ENCODE results near the gene IL21R. TPM values are rescaled to one million over a fixed set of nuclear protein-coding genes. Genes with fewer than 3 reads are reported as not detected.
"Not testable (repeated sequence)": the region's sequence is repeated elsewhere in the genome, so short reads cannot be mapped to it uniquely, and the experiment has no call there.

The IL21R gene
- total RNA-seq, 1 donor from 2014 or later = 1.6 TPM

DNA sequence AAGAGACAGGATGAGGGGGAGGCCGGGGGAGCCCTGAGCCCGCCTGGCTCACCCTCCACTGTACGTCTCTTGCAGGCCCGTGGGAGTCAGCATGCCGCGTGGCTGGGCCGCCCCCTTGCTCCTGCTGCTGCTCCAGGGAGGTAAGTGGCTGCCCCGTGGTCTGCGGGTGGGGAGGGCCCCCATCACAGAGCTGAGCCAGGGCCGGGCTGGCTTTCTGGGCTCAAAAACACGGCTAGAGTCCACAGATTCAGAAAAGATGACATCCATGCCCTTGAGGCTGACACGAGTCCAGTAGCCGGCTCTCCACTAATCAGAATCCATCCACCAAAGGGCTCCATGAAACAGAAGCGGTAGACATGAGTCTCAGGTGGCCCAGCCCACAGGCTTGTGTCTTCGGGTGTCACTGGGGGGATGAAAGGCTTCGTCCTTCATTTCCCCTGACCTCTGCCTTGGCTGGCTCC lies 28.0 kb downstream of the IL21R start:
- no peak for DNase-seq (ENCODE audit: low read depth)
- Histone ChIP-seq H3K36me3 (ENCODE audit: control insufficient read depth, insufficient read depth, low read length) (no peaks in the 10 kb centered on the region), H3K4me3 (ENCODE audit: low read depth, low read length) (no peak overlapping the region), H3K27me3 (ENCODE audit: control insufficient read depth, insufficient read depth, low read length) (no peaks in the 10 kb centered on the region)
- TF ChIP-seq, protein P1, sequence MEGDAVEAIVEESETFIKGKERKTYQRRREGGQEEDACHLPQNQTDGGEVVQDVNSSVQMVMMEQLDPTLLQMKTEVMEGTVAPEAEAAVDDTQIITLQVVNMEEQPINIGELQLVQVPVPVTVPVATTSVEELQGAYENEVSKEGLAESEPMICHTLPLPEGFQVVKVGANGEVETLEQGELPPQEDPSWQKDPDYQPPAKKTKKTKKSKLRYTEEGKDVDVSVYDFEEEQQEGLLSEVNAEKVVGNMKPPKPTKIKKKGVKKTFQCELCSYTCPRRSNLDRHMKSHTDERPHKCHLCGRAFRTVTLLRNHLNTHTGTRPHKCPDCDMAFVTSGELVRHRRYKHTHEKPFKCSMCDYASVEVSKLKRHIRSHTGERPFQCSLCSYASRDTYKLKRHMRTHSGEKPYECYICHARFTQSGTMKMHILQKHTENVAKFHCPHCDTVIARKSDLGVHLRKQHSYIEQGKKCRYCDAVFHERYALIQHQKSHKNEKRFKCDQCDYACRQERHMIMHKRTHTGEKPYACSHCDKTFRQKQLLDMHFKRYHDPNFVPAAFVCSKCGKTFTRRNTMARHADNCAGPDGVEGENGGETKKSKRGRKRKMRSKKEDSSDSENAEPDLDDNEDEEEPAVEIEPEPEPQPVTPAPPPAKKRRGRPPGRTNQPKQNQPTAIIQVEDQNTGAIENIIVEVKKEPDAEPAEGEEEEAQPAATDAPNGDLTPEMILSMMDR (IDR thresholded peaks at IDR 0.05; ENCODE audit: insufficient read depth, low read length, poor library complexity, severe bottlenecking) = no peak

DNA sequence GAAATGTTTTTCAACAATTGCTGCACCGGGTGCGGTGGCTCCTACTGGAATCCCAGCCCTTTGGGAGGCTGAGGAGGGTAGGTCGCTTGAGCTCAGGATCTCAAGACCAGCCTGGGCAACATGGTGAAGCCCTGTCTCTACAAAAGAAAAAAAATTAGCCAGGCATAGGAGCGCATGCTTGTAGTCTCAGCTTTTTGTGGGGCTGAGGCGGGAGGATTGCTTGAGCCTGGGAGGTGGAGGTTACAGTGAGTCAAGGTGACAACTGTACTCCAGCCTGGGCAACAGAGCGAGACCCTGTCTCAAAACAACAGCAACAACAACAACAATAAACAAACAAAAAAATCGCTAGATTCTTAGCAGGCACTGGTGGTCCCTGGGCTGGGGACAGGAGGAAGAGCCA lies 28.5 kb downstream of the IL21R start:
- H3K36me3 ChIP-seq (ENCODE audit: control insufficient read depth, insufficient read depth, low read length) = no peaks in the 10 kb centered on the region
- no peak for DNase-seq (ENCODE audit: low read depth)
- TF ChIP-seq, protein P1 (IDR thresholded peaks at IDR 0.05; ENCODE audit: insufficient read depth, low read length, poor library complexity, severe bottlenecking) = no peak
- no peak overlapping the region for H3K4me3 ChIP-seq (ENCODE audit: low read depth, low read length)
- H3K27me3 ChIP-seq (ENCODE audit: control insufficient read depth, insufficient read depth, low read length) = no peaks in the 10 kb centered on the region

DNA sequence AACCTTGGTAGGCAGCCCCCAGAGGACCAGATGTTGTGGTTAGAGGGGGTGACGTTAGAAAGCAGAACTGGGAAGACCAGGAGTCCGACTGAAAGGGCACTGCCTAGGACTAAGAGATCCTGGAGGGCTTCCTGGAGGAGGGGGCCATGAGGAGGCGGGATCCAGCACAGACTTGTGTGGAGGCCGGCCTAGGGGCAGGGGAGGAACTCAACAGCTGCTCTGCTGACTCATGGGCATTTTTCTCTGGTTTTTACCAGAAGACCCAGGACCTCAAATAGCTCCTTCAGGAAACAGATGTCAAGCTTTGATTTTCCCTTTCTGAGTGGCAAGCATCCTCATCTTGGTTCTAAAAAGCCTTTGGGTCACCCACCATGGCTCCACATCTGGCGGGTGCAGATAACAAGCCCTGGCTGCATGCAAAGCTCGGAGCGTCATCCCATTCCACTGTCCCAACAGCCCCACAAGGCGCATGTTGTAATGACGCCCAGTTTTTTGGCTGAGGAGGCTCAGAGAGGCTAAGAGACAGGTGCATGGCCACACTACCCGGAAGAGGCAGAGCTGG lies 29.0 kb downstream of the IL21R start:
- Histone ChIP-seq H3K36me3 (ENCODE audit: control insufficient read depth, insufficient read depth, low read length) (no peaks in the 10 kb centered on the region), H3K27me3 (ENCODE audit: control insufficient read depth, insufficient read depth, low read length) (no peaks in the 10 kb centered on the region), H3K4me3 (ENCODE audit: low read depth, low read length) (no peak overlapping the region)
- no peak for DNase-seq (ENCODE audit: low read depth)
- TF ChIP-seq, protein P1 (IDR thresholded peaks at IDR 0.05; ENCODE audit: insufficient read depth, low read length, poor library complexity, severe bottlenecking) = no peak

DNA sequence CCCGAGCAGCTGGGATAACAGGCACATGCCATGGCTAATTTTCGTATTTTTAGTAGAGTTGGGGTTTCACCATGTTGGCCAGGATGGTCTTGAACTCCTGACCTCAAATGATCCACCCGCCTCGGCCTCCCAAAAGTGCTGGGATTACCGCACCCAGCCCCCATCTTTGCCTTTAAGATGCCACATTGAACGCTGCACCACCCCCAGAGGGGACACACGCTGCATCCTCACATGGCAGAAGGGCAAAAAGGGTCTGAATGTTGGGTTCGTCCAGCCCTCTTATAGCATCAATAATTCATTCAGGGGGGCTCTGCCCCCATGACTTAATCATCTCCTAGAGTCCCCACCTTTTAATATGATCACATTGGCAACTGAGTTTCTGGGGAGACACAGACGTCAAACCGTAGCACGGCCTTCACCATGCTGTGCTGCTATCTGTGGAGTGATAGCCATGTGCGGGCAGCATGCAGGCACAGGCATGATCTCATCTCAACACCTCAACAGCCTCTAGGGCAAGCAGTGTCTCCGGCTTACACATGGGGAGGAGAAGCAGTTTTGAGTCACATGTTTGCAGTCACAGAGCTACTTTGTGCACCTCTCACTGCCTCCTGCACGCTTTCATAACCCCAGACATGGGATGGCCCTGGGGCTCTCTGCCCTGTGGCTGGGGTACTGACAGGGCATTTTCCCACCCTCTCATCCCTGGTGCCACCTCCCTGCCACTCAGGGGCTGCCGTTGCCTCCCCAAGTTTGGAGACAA lies 30.0 kb downstream of the IL21R start:
- no peak for DNase-seq (ENCODE audit: low read depth)
- Histone ChIP-seq H3K36me3 (ENCODE audit: control insufficient read depth, insufficient read depth, low read length) (no peaks in the 10 kb centered on the region), H3K4me3 (ENCODE audit: low read depth, low read length) (no peak overlapping the region), H3K27me3 (ENCODE audit: control insufficient read depth, insufficient read depth, low read length) (no peaks in the 10 kb centered on the region)
- TF ChIP-seq, protein P1 (IDR thresholded peaks at IDR 0.05; ENCODE audit: insufficient read depth, low read length, poor library complexity, severe bottlenecking) = no peak

DNA sequence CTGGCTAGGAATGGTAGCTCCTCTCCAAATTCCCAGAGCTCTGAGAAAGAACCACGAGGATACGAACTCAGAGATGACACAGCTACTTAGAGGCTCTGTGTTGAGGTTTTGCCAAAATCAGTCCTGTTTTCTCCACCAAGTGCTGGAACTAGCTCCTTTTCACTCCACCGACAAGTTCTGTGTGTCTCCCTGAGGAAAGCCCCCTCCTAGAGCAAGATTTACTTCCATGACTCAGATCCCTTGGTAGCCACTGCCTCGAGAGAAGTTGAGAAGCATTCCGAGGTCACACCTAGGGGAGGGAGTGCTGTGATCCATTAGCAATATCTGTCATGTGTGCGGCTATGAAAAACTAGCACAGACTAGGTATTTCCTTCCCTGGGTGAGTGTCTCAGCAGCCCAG lies 30.6 kb downstream of the IL21R start:
- H3K4me3 ChIP-seq (ENCODE audit: low read depth, low read length) = no peak overlapping the region
- TF ChIP-seq, protein P1 (IDR thresholded peaks at IDR 0.05; ENCODE audit: insufficient read depth, low read length, poor library complexity, severe bottlenecking) = no peak
- H3K27me3 ChIP-seq (ENCODE audit: control insufficient read depth, insufficient read depth, low read length) = no peaks in the 10 kb centered on the region
- DNase-seq (ENCODE audit: low read depth) = peak; percentile 65
- H3K36me3 ChIP-seq (ENCODE audit: control insufficient read depth, insufficient read depth, low read length) = no peaks in the 10 kb centered on the region

DNA sequence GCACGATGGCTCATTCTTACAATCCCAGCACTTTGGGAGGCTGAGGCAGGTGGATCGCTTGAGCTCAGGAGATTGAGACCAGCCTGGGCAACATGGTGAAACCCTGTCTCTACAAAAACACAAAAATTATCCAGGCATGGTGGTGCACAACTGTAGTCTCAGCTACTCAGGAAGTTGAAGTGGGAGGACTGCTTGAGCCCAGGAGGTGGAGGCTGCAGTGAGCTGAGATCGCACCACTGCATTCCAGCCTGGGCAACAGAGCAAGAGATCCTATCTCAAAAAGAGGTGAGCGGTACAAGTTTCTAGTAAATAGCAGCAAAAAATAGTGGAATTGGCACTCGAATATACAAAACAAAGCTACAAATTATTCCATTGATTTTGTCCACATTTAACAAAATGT lies 31.2 kb downstream of the IL21R start:
- H3K27me3 ChIP-seq (ENCODE audit: control insufficient read depth, insufficient read depth, low read length); H3K36me3 ChIP-seq (ENCODE audit: control insufficient read depth, insufficient read depth, low read length); H3K4me3 ChIP-seq (ENCODE audit: low read depth, low read length); DNase-seq (ENCODE audit: low read depth): not testable (repeated sequence)

All from kidney epithelial cell (primary cell).